HEK293 (cell line): Measurements from ENCODE around the gene GABBR2.

Experiments used
- CTCF ChIA-PET: fragments of 350-600 bp; formaldehyde crosslinking; extraction: SDS; loops from one replicate; lab custom pipeline; 2021; ENCODE audit warnings: antibody characterized with exemption; lab: Yijun Ruan, JAX
- POLR2A ChIA-PET: fragments of 300-600 bp; formaldehyde crosslinking; extraction: SDS; loops from one replicate; lab custom pipeline; 2020; ENCODE audit warnings: antibody characterized with exemption, inconsistent platforms; lab: Yijun Ruan, JAX
- H3K27ac ChIP-seq: fragments of 200-500 bp; sonication (Bioruptor generic); 2 replicates; pipeline ENCODE4 v1.5.1; 2014; ENCODE audit warnings: low read depth, low read length, control low read depth, inconsistent platforms; ENCODE audit errors: extremely low read depth
- H3K36me3 ChIP-seq, 2 experiments: fragments of 200-500 bp in 1 of 2; sonication (Bioruptor generic) in 1 of 2; 1 replicate in 1 of 2; 2 replicates in 1 of 2; pipeline ENCODE4 v1.5.1; 2014 to 2017; ENCODE audit warnings: inconsistent platforms in 2 of 2, low read length in 2 of 2; ENCODE audit not compliant: control insufficient read depth in 2 of 2, insufficient read depth in 1 of 2
- H3K4me1 ChIP-seq: fragments of 200-500 bp; sonication (Bioruptor generic); 2 replicates; pipeline ENCODE4 v1.5.1; 2014; ENCODE audit warnings: mild to moderate bottlenecking, low read length, inconsistent platforms; ENCODE audit not compliant: control insufficient read depth, insufficient read depth
- H3K4me3 ChIP-seq: 2 replicates; pipeline ENCODE4 v1.5.1; 2011; ENCODE audit warnings: low read depth, mild to moderate bottlenecking, control low read depth, low read length, moderate library complexity
- H3K9me3 ChIP-seq: fragments of 200-500 bp; sonication (Bioruptor generic); 2 replicates; pipeline ENCODE4 v1.5.1; 2014; ENCODE audit warnings: low read depth, low read length, inconsistent platforms; ENCODE audit not compliant: control insufficient read depth, insufficient read depth
- BCL6B ChIP-seq: fragments of 450-650 bp; formaldehyde crosslinking; IDR thresholded peaks from 2 replicates; pipeline ENCODE4 v1.5.1; 2017; ENCODE audit warnings: missing biosample characterization, missing genetic modification characterization
- GFI1B ChIP-seq: fragments of 450-650 bp; formaldehyde crosslinking; IDR thresholded peaks from 2 replicates; pipeline ENCODE4 v1.5.1; 2016; ENCODE audit warnings: missing biosample characterization, missing genetic modification characterization
- HOXC10 ChIP-seq: sonication (generic); formaldehyde crosslinking; IDR thresholded peaks from 2 replicates; pipeline ENCODE4 v1.8.1; 2023; ENCODE audit warnings: mild to moderate bottlenecking, missing genetic modification reagents
- KLF7 ChIP-seq: fragments of 450-650 bp; formaldehyde crosslinking; IDR thresholded peaks from 2 replicates; pipeline ENCODE4 v1.5.1; 2016; ENCODE audit warnings: missing biosample characterization, missing genetic modification characterization, borderline replicate concordance
- KLF8 ChIP-seq: fragments of 450-650 bp; formaldehyde crosslinking; IDR thresholded peaks from 2 replicates; pipeline ENCODE4 v1.5.1; 2016; ENCODE audit warnings: missing biosample characterization, missing genetic modification characterization
- MYNN ChIP-seq: fragments of 450-650 bp; formaldehyde crosslinking; IDR thresholded peaks from 2 replicates; pipeline ENCODE4 v1.5.1; 2016; ENCODE audit warnings: missing biosample characterization, missing genetic modification characterization, borderline replicate concordance
- MZF1 ChIP-seq: fragments of 450-650 bp; formaldehyde crosslinking; IDR thresholded peaks from 2 replicates; pipeline ENCODE4 v1.5.1; 2017; ENCODE audit warnings: missing biosample characterization, missing genetic modification characterization, borderline replicate concordance
- SCRT2 ChIP-seq: fragments of 450-650 bp; formaldehyde crosslinking; IDR thresholded peaks from 2 replicates; pipeline ENCODE4 v1.5.1; 2016; ENCODE audit warnings: missing biosample characterization, missing genetic modification characterization
- SETDB1 ChIP-seq: IDR thresholded peaks from one replicate; pipeline ENCODE4 v1.6.1; 2017; ENCODE audit warnings: mild to moderate bottlenecking, low read length, moderate library complexity, mixed read lengths; ENCODE audit not compliant: insufficient read length
- TCF7L2 ChIP-seq: IDR thresholded peaks from 2 replicates; pipeline ENCODE4 v1.6.1; 2011; ENCODE audit warnings: low read depth, mild to moderate bottlenecking, inconsistent platforms, low read length, moderate library complexity, borderline replicate concordance
- YY2 ChIP-seq: fragments of 450-650 bp; formaldehyde crosslinking; IDR thresholded peaks from 2 replicates; pipeline ENCODE4 v1.5.1; 2016; ENCODE audit warnings: missing biosample characterization, missing genetic modification characterization
- ZNF146 ChIP-seq: fragments of 450-650 bp; formaldehyde crosslinking; IDR thresholded peaks from 2 replicates; pipeline ENCODE4 v1.5.1; 2016; ENCODE audit warnings: missing biosample characterization, missing genetic modification characterization
- ZNF184 ChIP-seq: fragments of 450-650 bp; IDR thresholded peaks from 2 replicates; pipeline ENCODE4 v1.5.1; 2018; ENCODE audit warnings: missing biosample characterization, mild to moderate bottlenecking, missing genetic modification characterization
- ZNF202 ChIP-seq: fragments of 450-650 bp; formaldehyde crosslinking; IDR thresholded peaks from 2 replicates; pipeline ENCODE4 v1.5.1; 2016; ENCODE audit warnings: missing biosample characterization, missing genetic modification characterization, borderline replicate concordance
- ZNF239 ChIP-seq: fragments of 450-650 bp; formaldehyde crosslinking; IDR thresholded peaks from 2 replicates; pipeline ENCODE4 v1.5.1; 2016; ENCODE audit warnings: missing biosample characterization, missing genetic modification characterization
- ZNF311 ChIP-seq: fragments of 450-650 bp; formaldehyde crosslinking; IDR thresholded peaks from 2 replicates; pipeline ENCODE4 v1.5.1; 2017; ENCODE audit warnings: missing biosample characterization, missing genetic modification characterization, borderline replicate concordance
- ZNF473 ChIP-seq: fragments of 450-650 bp; formaldehyde crosslinking; IDR thresholded peaks from 2 replicates; pipeline ENCODE4 v1.5.1; 2017; ENCODE audit warnings: missing biosample characterization, missing genetic modification characterization
- ZNF529 ChIP-seq: fragments of 450-650 bp; formaldehyde crosslinking; IDR thresholded peaks from 2 replicates; pipeline ENCODE4 v1.5.1; 2017; ENCODE audit warnings: missing genetic modification characterization, missing biosample characterization; ENCODE audit not compliant: insufficient replicate concordance
- ZNF530 ChIP-seq: fragments of 450-650 bp; formaldehyde crosslinking; IDR thresholded peaks from 2 replicates; pipeline ENCODE4 v1.5.1; 2016; ENCODE audit warnings: low read depth, missing biosample characterization, missing genetic modification characterization
- ZNF549 ChIP-seq: fragments of 450-650 bp; IDR thresholded peaks from 2 replicates; pipeline ENCODE4 v1.5.1; 2018; ENCODE audit warnings: missing biosample characterization, missing genetic modification characterization, mild to moderate bottlenecking, inconsistent platforms, moderate library complexity
- ZNF558 ChIP-seq: fragments of 450-650 bp; formaldehyde crosslinking; IDR thresholded peaks from 2 replicates; pipeline ENCODE4 v1.5.1; 2016; ENCODE audit warnings: missing biosample characterization, missing genetic modification characterization
- ZNF76 ChIP-seq: fragments of 450-650 bp; formaldehyde crosslinking; IDR thresholded peaks from 2 replicates; pipeline ENCODE4; 2016; ENCODE audit warnings: low read depth, missing biosample characterization, missing genetic modification characterization, borderline replicate concordance
- TF ChIP-seq, protein P1 (sequence below): fragments of 450-650 bp; formaldehyde crosslinking; IDR thresholded peaks from 2 replicates; pipeline ENCODE4 v1.5.1; 2016; ENCODE audit warnings: missing biosample characterization, missing genetic modification characterization, borderline replicate concordance
- TF ChIP-seq, protein P2 (sequence below): fragments of 450-650 bp; formaldehyde crosslinking; IDR thresholded peaks from 2 replicates; pipeline ENCODE4 v1.5.1; 2016; ENCODE audit warnings: missing biosample characterization, missing genetic modification characterization

Gene GABBR2

DNA sequence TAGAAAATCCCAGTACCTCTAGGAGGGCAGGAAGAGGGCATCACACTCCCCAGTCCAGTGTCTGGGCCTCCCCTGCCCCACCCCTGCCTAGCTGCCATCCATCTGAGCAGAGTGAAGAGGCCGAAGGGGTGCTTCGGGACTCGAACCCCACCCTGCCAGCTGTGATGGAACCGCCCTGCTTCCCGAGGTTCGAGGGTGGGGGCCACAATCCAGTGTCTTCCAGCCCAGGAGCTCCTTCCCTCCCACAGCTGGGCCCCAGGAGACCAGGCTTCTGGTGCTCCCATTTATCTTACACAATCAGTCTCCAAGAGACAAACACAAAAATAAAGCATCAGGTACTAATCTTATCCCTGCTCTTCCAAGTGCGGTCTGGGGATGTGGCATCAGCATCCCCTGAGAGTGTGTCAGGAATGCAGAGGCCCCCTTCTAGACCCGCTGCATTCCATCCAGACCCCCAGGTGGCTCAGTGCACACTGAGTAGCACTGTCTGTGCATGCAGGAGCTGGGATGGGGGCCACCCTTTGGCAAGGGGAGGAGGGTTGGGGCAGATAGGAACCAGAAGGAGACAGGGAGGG is 330.4 kb downstream of the GABBR2 start:
- TF ChIP-seq ZNF558 (no peak), SCRT2 (tag by site-specific recombination) (no peak), GFI1B (tag by site-specific recombination) (no peak), ZNF530 (tag by site-specific recombination) (no peak), ZNF146 (no peak), ZNF311 (tag by site-specific recombination) (no peak)
- ChIA-PET CTCF (no interaction called here), POLR2A (no interaction called here)
- Histone ChIP-seq H3K9me3 (no peaks in the 10 kb centered on the region), H3K36me3 (no peaks in the 10 kb centered on the region), H3K4me1 (no peaks in the 10 kb centered on the region), H3K4me3 (no peak overlapping the region), H3K27ac (no peak overlapping the region)

- POLR2A ChIA-PET: no interaction called here
- Histone ChIP-seq H3K4me3 (no peak overlapping the region), H3K4me1 (no peaks in the 10 kb centered on the region), H3K36me3 (no peaks in the 10 kb centered on the region), H3K9me3 (no peaks in the 10 kb centered on the region), H3K27ac (no peak overlapping the region)
- no peak for TF ChIP-seq ZNF239
- TF ChIP-seq ZNF549 (tag by site-specific recombination): no peak
- no peak for TF ChIP-seq HOXC10 (CRISPR knock-in tag)
- TF ChIP-seq, protein P1, sequence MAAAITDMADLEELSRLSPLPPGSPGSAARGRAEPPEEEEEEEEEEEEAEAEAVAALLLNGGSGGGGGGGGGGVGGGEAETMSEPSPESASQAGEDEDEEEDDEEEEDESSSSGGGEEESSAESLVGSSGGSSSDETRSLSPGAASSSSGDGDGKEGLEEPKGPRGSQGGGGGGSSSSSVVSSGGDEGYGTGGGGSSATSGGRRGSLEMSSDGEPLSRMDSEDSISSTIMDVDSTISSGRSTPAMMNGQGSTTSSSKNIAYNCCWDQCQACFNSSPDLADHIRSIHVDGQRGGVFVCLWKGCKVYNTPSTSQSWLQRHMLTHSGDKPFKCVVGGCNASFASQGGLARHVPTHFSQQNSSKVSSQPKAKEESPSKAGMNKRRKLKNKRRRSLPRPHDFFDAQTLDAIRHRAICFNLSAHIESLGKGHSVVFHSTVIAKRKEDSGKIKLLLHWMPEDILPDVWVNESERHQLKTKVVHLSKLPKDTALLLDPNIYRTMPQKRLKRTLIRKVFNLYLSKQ: no peak
- TF ChIP-seq SETDB1: no peak
- CTCF ChIA-PET: interaction anchor here (0.6 kb wide), 1 partner anchor 9 kb away, joined by 3 read pairs; no protein-coding TSS in a partner anchor
Measured at GRCh38 chr9:98375138-98375726, 333.5 kb downstream of the GABBR2 start.

- ChIA-PET POLR2A (no interaction called here), CTCF (no interaction called here)
- TF ChIP-seq ZNF473 (tag by site-specific recombination): no peak
- TF ChIP-seq MZF1 (tag by site-specific recombination): no peak
- no peak for TF ChIP-seq ZNF76 (tag by site-specific recombination)
- no peak for TF ChIP-seq ZNF529 (tag by site-specific recombination)
- TF ChIP-seq ZNF202: no peak
- TF ChIP-seq YY2 (tag by site-specific recombination): no peak
- TF ChIP-seq KLF7 (tag by site-specific recombination): no peak
- no peak for TF ChIP-seq ZNF239
- TF ChIP-seq TCF7L2: no peak
- TF ChIP-seq ZNF184 (tag by site-specific recombination): no peak
- no peak for TF ChIP-seq KLF8 (tag by site-specific recombination)
- TF ChIP-seq BCL6B (tag by site-specific recombination): no peak
- TF ChIP-seq, protein P2, sequence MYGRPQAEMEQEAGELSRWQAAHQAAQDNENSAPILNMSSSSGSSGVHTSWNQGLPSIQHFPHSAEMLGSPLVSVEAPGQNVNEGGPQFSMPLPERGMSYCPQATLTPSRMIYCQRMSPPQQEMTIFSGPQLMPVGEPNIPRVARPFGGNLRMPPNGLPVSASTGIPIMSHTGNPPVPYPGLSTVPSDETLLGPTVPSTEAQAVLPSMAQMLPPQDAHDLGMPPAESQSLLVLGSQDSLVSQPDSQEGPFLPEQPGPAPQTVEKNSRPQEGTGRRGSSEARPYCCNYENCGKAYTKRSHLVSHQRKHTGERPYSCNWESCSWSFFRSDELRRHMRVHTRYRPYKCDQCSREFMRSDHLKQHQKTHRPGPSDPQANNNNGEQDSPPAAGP (tag by site-specific recombination): no peak
- TF ChIP-seq MYNN (tag by site-specific recombination): no peak
- Histone ChIP-seq H3K36me3 (no peaks in the 10 kb centered on the region), H3K4me1 (no peaks in the 10 kb centered on the region), H3K27ac (no peak overlapping the region), H3K9me3 (no peaks in the 10 kb centered on the region), H3K4me3 (no peak overlapping the region)
Measured at GRCh38 chr9:98374385-98375051, 334.2 kb downstream of the GABBR2 start.
